Measurements from ENCODE around the gene SRF.

The SRF gene

GRCh38 chr6:43211955-43212354 lies 40.9 kb downstream of the SRF start:
- no peak for TF ChIP-seq CTCF (IDR thresholded peaks at IDR 0.05; ENCODE audit: insufficient read depth, low read length, poor library complexity, severe bottlenecking)

GRCh38 chr6:43213431-43213830 lies 42.4 kb downstream of the SRF start:
- Histone ChIP-seq H3K4me3 (replicated peaks; ENCODE audit: low read depth, low read length) (no peak overlapping the region), H3K36me3 (ENCODE audit: control insufficient read depth, insufficient read depth, low read length) (peaks cover 19% of the 10 kb centered on the region), H3K27me3 (replicated peaks; ENCODE audit: control insufficient read depth, insufficient read depth, low read length) (no peaks in the 10 kb centered on the region)
- TF ChIP-seq CTCF (IDR thresholded peaks at IDR 0.05; ENCODE audit: insufficient read depth, low read length, poor library complexity, severe bottlenecking): no peak
- DNase-seq (ENCODE audit: extremely low read depth, insufficient read length): no peak

More at GRCh38 chr6:43211955-43212354, 40.9 kb downstream of the SRF start:
- H3K4me3 ChIP-seq (replicated peaks; ENCODE audit: low read depth, low read length): no peak overlapping the region
- DNase-seq (ENCODE audit: extremely low read depth, insufficient read length): no peak
- no peaks in the 10 kb centered on the region for H3K27me3 ChIP-seq (replicated peaks; ENCODE audit: control insufficient read depth, insufficient read depth, low read length)
- H3K36me3 ChIP-seq (ENCODE audit: control insufficient read depth, insufficient read depth, low read length): peaks cover 15% of the 10 kb centered on the region

- H3K36me3 ChIP-seq (ENCODE audit: control insufficient read depth, insufficient read depth, low read length): peaks cover 22% of the 10 kb centered on the region
Measured at GRCh38 chr6:43215066-43215465, 44.0 kb downstream of the SRF start.

GRCh38 chr6:43216200-43216599 lies 45.1 kb downstream of the SRF start:
- DNase-seq (ENCODE audit: extremely low read depth, insufficient read length): no peak
- Histone ChIP-seq H3K36me3 (ENCODE audit: control insufficient read depth, insufficient read depth, low read length) (peaks cover 30% of the 10 kb centered on the region), H3K27me3 (replicated peaks; ENCODE audit: control insufficient read depth, insufficient read depth, low read length) (no peaks in the 10 kb centered on the region), H3K4me3 (replicated peaks; ENCODE audit: low read depth, low read length) (no peak overlapping the region)
- no peak for TF ChIP-seq CTCF (IDR thresholded peaks at IDR 0.05; ENCODE audit: insufficient read depth, low read length, poor library complexity, severe bottlenecking)

More at GRCh38 chr6:43215066-43215465, 44.0 kb downstream of the SRF start:
- DNase-seq (ENCODE audit: extremely low read depth, insufficient read length): no peak
- H3K4me3 ChIP-seq (replicated peaks; ENCODE audit: low read depth, low read length): no peak overlapping the region
- no peaks in the 10 kb centered on the region for H3K27me3 ChIP-seq (replicated peaks; ENCODE audit: control insufficient read depth, insufficient read depth, low read length)
- TF ChIP-seq CTCF (IDR thresholded peaks at IDR 0.05; ENCODE audit: insufficient read depth, low read length, poor library complexity, severe bottlenecking): no peak

GRCh38 chr6:43217351-43217750 lies 46.3 kb downstream of the SRF start:
- Histone ChIP-seq H3K27me3 (replicated peaks; ENCODE audit: control insufficient read depth, insufficient read depth, low read length) (no peaks in the 10 kb centered on the region), H3K36me3 (ENCODE audit: control insufficient read depth, insufficient read depth, low read length) (peaks cover 33% of the 10 kb centered on the region), H3K4me3 (replicated peaks; ENCODE audit: low read depth, low read length) (no peak overlapping the region)
- TF ChIP-seq CTCF (IDR thresholded peaks at IDR 0.05; ENCODE audit: insufficient read depth, low read length, poor library complexity, severe bottlenecking): no peak
- DNase-seq (ENCODE audit: extremely low read depth, insufficient read length): no peak

GRCh38 chr6:43219119-43219518 lies 48.0 kb downstream of the SRF start:
- peaks cover 43% of the 10 kb centered on the region for H3K36me3 ChIP-seq (ENCODE audit: control insufficient read depth, insufficient read depth, low read length)
- no peaks in the 10 kb centered on the region for H3K27me3 ChIP-seq (replicated peaks; ENCODE audit: control insufficient read depth, insufficient read depth, low read length)
- no peak for DNase-seq (ENCODE audit: extremely low read depth, insufficient read length)
- H3K4me3 ChIP-seq (replicated peaks; ENCODE audit: low read depth, low read length): no peak overlapping the region
- TF ChIP-seq CTCF (IDR thresholded peaks at IDR 0.05; ENCODE audit: insufficient read depth, low read length, poor library complexity, severe bottlenecking): no peak
